ENCODE measurements around the gene ATP11B.

The ATP11B gene

GRCh38 chr3:182935803-182936202, 142.5 kb downstream of the ATP11B start:
- ATAC-seq = no peak
- no peak for TF ChIP-seq BACH2 (CRISPR knock-in tag; IDR thresholded peaks at IDR 0.05; ENCODE audit: borderline replicate concordance)
- TF ChIP-seq ISL1 (CRISPR knock-in tag; IDR thresholded peaks at IDR 0.05) = no peak
- TF ChIP-seq ZNF565 (CRISPR knock-in tag; conservative IDR thresholded peaks at IDR 0.05; ENCODE audit: low read depth) = no peak
- TF ChIP-seq OSR1 (CRISPR knock-in tag; IDR thresholded peaks at IDR 0.05) = no peak
- TF ChIP-seq POU6F1 (CRISPR knock-in tag; IDR thresholded peaks at IDR 0.05; ENCODE audit: borderline replicate concordance, low read depth) = no peak
- no peak for TF ChIP-seq ZNF8 (CRISPR knock-in tag; IDR thresholded peaks at IDR 0.05)
- TF ChIP-seq TCF4 (CRISPR knock-in tag; IDR thresholded peaks at IDR 0.05; ENCODE audit: borderline replicate concordance) = no peak

GRCh38 chr3:182936239-182936917, 143.1 kb downstream of the ATP11B start:
- TF ChIP-seq PATZ1 (CRISPR knock-in tag; IDR thresholded peaks at IDR 0.05; ENCODE audit: borderline replicate concordance) = no peak
- no peak for TF ChIP-seq ARNTL (CRISPR knock-in tag; IDR thresholded peaks at IDR 0.05; ENCODE audit: borderline replicate concordance, low read depth)
- no peak for TF ChIP-seq PPARA (CRISPR knock-in tag; IDR thresholded peaks at IDR 0.05; ENCODE audit: borderline replicate concordance)
- TF ChIP-seq ZNF70 (CRISPR knock-in tag; IDR thresholded peaks at IDR 0.05) = no peak
- no peak for ATAC-seq

- no peak for ATAC-seq
- TF ChIP-seq ISL1 (CRISPR knock-in tag; IDR thresholded peaks at IDR 0.05) = no peak
- TF ChIP-seq ZNF8 (CRISPR knock-in tag; IDR thresholded peaks at IDR 0.05) = no peak
- TF ChIP-seq TCF4 (CRISPR knock-in tag; IDR thresholded peaks at IDR 0.05; ENCODE audit: borderline replicate concordance) = no peak
- TF ChIP-seq GLIS3 (CRISPR knock-in tag; IDR thresholded peaks at IDR 0.05) = no peak
- no peak for TF ChIP-seq TOX (CRISPR knock-in tag; IDR thresholded peaks at IDR 0.05; ENCODE audit: borderline replicate concordance)
- no peak for TF ChIP-seq CREB5 (CRISPR knock-in tag; IDR thresholded peaks at IDR 0.05; ENCODE audit: low read depth)
- no peak for TF ChIP-seq CSRNP3 (CRISPR knock-in tag; IDR thresholded peaks at IDR 0.05)
- no peak for TF ChIP-seq ZNF70 (CRISPR knock-in tag; IDR thresholded peaks at IDR 0.05)
- TF ChIP-seq ARNTL (CRISPR knock-in tag; IDR thresholded peaks at IDR 0.05; ENCODE audit: borderline replicate concordance, low read depth) = no peak
- no peak for TF ChIP-seq CSDC2 (CRISPR knock-in tag; IDR thresholded peaks at IDR 0.05)
- TF ChIP-seq SNAI2 (CRISPR knock-in tag; IDR thresholded peaks at IDR 0.05) = no peak
- no peak for TF ChIP-seq POU6F1 (CRISPR knock-in tag; IDR thresholded peaks at IDR 0.05; ENCODE audit: borderline replicate concordance, low read depth)
- TF ChIP-seq OSR1 (CRISPR knock-in tag; IDR thresholded peaks at IDR 0.05) = no peak
- no peak for TF ChIP-seq PATZ1 (CRISPR knock-in tag; IDR thresholded peaks at IDR 0.05; ENCODE audit: borderline replicate concordance)
- TF ChIP-seq TSHZ2 (CRISPR knock-in tag; IDR thresholded peaks at IDR 0.05) = no peak
- no peak for TF ChIP-seq ZNF565 (CRISPR knock-in tag; conservative IDR thresholded peaks at IDR 0.05; ENCODE audit: low read depth)
- no peak for TF ChIP-seq PPARA (CRISPR knock-in tag; IDR thresholded peaks at IDR 0.05; ENCODE audit: borderline replicate concordance)
- TF ChIP-seq BACH2 (CRISPR knock-in tag; IDR thresholded peaks at IDR 0.05; ENCODE audit: borderline replicate concordance) = no peak
- TF ChIP-seq ZFP3 (CRISPR knock-in tag; IDR thresholded peaks at IDR 0.05) = no peak
These were observed 143.6 kb downstream of the ATP11B start for GRCh38 chr3:182936918-182937285.
